Lung microvascular endothelial cell (primary cell): ENCODE results near the gene PPP1R18. TPM values are rescaled to one million over a fixed set of nuclear protein-coding genes. Genes with fewer than 3 reads are reported as not detected.
"Not testable (repeated sequence)": the region's sequence is repeated elsewhere in the genome, so short reads cannot be mapped to it uniquely, and the experiment has no call there.

Experiments used
- DNase-seq, 2 donors: peaks; one replicate each; pipeline versions ENCODE4 v3.0.0 to v3.0.0-alpha.2; 2010; ENCODE audit warnings: low read depth in 2 of 2
- total RNA-seq: library from RNA; depleted of rRNA; stranded (reverse); fragments of >200 nt; gene quantifications from 2 replicates; pipeline ENCODE4 v1.2.1, GENCODE V29; 2014

PPP1R18 gene
- total RNA-seq, result 31.5 and 33.6 TPM in 2 replicates

- peak; percentile 68 to 70 for DNase-seq
These were observed at the start of gene PPP1R18 for GRCh38 chr6:30686009-30686907. Gene PPP1R18, minus strand, starts transcription at chr6:30686645. Its CDS starts 627 bp downstream, at chr6:30686018.

GRCh38 chr6:30735668-30736314 is 49.3 kb upstream of the PPP1R18 start:
- no peak for DNase-seq

- no peak for DNase-seq
These were observed 45.9 kb upstream of the PPP1R18 start for GRCh38 chr6:30732237-30732943.

GRCh38 chr6:30730601-30731435 is 44.4 kb upstream of the PPP1R18 start:
- DNase-seq, result peak; percentile 81 to 85

- DNase-seq, result peak in 1 of 2 donors; percentile 46
These were observed 41.6 kb upstream of the PPP1R18 start for GRCh38 chr6:30727920-30728553.

GRCh38 chr6:30726506-30727413 is 40.3 kb upstream of the PPP1R18 start:
- DNase-seq, result no peak

- DNase-seq, result no peak
These were observed 39.5 kb upstream of the PPP1R18 start for GRCh38 chr6:30725713-30726505.

GRCh38 chr6:30724906-30725667 is 38.6 kb upstream of the PPP1R18 start:
- DNase-seq, result no peak

GRCh38 chr6:30723843-30724741 is 37.6 kb upstream of the PPP1R18 start:
- DNase-seq, result not testable (repeated sequence)

- not testable (repeated sequence) for DNase-seq
These were observed 36.9 kb upstream of the PPP1R18 start for GRCh38 chr6:30723159-30723842.

- DNase-seq, result peak; percentile 80 to 87
These were observed 36.1 kb upstream of the PPP1R18 start for GRCh38 chr6:30722280-30723112.

GRCh38 chr6:30722025-30722279 is 35.5 kb upstream of the PPP1R18 start:
- not testable (repeated sequence) for DNase-seq

- peak; percentile 94 to 96 for DNase-seq
These were observed 35.0 kb upstream of the PPP1R18 start for GRCh38 chr6:30721198-30722024.

GRCh38 chr6:30720738-30721197 is 34.3 kb upstream of the PPP1R18 start:
- DNase-seq, result peak; percentile 68 to 77
